Anterior cingulate cortex (tissue), 58 donors: ENCODE measurements around the gene GLP2R.

Experiments used
- DNase-seq, 58 donors: peaks; one replicate each; lab custom pipeline; 2025; lab: John Stamatoyannopoulos, UW

Gene GLP2R

DNA sequence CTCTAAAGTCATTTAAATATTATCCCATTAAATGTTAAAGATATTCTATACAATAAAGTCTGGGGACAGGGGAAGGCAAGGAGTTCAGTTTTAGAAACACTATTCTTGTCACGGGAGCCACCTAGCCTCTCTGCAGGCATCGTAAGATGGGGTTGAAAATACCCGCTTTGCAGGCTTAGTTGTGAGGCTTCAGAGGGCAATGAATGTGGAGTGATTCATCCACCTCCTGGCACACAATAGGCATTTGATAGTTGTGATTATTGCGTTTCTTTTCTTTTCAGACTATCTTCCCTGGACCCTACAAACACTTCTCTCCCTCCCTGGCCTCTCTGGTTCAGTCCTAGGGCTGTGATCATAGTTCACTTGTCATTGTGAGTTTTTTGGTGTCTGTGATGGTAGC lies 19.6 kb downstream of the GLP2R start:
- DNase-seq, result no peak

DNA sequence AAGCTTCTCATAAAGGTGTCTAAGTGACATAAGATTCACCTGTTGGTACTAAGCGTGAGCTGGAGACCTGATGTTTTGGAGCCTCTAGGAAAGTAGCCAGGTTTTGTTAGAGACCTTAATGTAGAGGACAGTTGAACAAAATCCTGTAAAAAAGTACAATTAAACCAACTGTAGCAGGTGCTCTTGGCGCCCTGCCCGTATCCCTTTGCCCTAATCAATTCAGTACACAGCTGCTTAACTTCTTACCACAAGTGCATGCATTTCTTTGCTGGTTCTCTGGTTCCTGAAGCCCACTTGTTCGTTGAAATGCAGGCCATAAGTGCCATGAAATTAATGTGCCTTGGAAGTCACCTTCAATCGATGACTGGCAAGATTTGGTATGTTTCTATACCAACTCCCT lies 24.4 kb downstream of the GLP2R start:
- DNase-seq, result no peak

DNA sequence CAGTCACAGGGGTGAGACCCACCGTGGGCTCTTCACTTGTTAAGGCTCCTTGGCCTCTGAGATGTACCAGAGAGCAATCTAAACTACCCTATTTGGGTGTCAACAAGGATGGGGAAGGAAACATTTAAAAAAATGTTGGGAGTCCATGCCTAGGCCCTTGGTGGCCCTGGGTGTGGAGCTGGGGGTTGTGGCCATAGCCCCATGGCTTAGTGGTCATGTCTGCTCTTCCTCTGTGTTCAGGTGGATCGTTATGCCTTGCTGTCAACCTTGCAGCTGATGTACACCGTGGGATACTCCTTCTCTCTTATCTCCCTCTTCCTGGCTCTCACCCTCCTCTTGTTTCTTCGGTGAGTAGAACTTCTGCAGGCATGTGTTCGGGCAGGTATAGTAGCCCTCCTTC lies 28.5 kb downstream of the GLP2R start:
- DNase-seq, result no peak

DNA sequence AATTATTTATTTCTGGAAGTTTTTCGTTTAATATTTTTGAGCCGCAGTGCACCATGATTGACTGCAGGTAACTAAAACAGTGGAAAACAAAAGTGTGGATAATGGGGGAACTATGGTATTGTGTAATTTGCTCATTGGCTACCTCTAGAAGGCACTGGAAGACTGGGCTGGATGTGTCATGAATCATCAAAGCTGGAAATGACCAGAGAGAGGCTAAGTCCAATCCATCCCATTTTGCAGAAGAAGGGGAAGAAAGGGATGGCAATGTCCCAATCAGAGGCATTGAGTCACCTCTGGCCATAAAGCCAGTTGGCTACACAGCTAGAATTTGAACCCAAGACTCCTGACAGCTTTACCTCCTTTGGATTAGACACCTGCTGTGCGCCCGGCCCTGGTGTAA lies 29.3 kb downstream of the GLP2R start:
- no peak for DNase-seq

DNA sequence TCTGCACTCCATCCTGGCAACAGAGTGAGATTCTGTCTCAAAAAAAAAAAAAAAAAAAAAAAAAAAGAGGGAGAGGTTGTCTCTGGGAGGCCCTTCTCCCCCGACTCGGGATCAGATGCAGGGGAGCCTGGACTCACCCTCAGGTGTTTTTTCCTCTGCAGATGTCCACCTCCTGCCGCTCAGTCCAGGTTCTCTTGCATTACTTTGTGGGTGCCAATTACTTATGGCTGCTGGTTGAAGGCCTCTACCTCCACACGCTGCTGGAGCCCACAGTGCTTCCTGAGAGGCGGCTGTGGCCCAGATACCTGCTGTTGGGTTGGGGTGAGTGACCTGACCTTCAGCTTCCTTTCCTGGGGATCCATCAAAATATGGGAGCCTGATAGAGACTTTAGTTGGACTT lies 34.1 kb downstream of the GLP2R start:
- no peak for DNase-seq

DNA sequence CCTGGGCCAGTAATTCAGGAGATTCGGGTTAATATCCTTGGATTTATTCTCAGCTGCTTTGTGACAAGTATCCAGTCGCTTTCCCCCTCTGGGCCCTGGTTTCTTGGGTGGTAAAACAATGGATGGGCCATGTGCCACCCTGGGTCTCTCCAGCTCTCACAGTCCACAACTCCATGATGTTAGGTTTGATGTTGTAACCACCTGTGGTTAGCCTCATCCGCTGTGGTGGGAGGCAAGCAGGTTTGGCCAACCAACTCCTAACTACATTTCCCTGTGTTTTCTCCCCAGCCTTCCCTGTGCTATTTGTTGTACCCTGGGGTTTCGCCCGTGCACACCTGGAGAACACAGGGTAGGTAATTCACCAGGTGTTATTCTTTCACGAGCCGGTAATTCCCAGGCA lies 35.1 kb downstream of the GLP2R start:
- DNase-seq, result no peak

DNA sequence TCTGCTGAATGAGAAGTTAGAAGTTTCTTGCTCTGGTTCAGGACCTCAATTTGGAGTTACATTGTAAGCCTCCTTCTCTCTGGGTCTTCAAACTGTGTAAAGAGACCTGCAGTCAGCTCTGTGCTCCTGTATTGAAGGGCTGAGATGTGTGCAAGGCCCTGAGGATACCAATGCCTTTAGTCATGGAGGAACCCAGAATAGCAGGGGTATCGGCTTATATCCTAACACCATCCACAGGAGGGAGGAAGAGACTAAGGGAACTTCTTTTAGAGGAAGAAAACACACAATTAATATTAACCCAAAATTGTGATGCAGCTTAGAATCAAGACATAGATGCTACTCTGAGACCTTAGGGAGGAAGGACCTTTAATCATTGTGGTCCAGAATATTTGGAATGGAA lies 36.5 kb downstream of the GLP2R start:
- no peak for DNase-seq

DNA sequence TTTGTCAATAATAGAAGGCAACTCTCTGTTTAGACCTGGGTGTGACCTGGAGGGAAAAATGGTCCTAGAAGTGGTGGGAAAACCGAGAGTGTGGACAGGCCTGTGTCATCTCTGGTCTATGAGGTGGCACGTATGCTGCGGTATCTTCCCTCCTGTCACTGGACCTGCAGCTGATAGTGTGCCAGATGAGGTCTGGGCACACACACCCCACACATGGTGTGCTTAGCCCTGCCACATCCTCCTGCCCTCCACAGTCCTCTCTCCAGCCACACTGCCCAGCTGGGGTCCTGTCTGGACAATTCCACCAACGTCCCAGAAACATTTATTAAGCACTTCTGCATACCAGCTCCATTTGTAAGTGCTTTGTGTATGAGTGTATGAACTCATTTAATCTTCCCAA lies 37.2 kb downstream of the GLP2R start:
- DNase-seq, result no peak

DNA sequence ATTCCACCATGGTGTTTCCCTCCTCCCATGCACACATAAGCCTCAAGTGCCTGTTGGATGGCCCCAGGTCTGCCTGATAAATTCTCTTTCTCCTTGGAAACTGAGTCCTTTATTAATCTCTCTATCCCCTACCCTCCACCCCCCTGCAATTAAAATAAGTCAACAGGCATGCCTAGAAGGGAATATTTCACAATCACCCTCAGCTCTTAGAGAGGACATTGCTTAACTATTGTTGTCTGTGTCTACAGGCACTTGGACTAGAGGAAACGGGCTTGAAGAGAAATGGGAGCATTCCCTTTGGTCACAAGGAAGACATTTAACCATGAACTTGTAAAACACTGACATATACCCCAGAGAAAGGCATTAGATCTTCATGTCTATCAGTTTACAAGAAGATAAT lies 39.9 kb downstream of the GLP2R start:
- no peak for DNase-seq

DNA sequence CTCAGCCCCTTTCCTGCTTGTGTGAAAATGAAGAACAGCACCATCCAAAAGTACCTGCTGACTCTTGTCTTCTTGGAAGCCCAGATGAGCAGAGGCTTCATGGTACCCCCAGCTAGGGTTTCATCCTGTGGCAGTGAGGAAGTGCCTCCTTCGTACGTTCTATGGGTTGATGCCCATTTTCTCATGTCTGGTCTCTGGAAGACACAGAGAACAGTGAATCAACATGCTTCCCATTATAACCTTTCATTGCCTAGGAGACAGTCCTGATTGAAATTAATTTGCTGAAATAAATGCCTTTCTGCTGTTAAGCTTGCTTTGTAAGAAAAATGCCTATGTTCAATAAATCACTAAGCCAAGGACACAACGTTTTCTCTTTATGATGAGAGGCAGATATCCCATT lies 42.8 kb downstream of the GLP2R start:
- no peak for DNase-seq

DNA sequence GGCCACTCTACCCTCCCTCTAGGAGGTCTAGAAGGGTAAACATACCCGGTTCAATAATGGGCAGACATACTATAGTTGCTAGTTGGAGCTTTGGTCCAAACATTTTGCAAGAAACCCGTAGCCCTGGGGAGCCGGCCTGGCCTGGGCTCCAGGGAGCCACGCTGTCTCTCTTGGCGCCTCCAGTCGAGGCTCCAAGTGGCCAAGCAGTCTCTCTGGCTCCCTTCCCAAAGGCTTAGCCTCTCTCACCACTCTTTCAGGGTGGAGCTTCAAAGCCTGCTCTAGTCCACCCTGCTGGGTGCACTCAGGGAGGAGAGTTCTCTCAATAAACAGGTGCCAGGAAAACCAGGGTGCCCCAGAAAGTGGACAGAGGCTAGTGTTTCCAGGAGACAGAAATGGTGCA lies 47.1 kb downstream of the GLP2R start:
- no peak for DNase-seq

DNA sequence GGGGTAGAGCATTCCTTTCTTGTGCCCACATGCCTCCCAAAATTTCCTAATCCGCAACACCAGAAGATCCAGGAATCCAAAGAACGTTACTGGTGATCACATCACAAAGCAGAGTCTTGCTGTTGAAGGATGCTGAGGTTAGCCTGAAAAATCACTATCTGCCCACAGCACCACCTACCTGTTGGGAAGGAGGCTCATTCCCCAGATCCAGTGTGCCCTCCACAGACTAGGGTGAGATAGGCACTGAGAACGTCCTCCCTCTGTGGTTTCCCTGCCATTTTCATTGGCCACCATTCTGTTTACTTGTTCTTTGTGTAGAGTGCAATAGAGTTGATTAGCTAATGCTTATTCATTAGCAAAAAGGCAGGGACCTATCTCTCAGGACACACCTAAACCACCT lies 49.0 kb downstream of the GLP2R start:
- no peak for DNase-seq

DNA sequence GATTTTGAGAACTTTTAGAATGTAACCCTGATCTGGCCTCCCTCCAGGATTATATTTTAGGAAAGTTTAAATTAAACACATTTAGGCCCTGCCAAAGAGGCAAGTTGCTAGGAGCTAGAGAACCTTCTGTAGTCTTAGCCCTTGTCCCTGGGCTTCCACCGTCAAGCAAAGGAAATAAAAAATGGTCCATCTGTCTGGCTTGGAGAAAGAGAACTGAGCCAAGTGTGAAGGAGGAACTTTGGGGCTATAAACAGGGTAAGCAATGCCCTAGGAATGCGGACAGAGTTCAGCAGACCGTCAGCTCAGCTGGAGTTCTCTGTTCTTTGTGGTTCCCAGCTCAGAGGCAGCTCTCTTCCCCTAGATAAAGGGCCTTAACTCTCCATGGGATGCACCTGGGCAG lies 49.7 kb downstream of the GLP2R start:
- DNase-seq, result peak in 5 of 58 donors; percentile 19 to 48 (median 21)

DNA sequence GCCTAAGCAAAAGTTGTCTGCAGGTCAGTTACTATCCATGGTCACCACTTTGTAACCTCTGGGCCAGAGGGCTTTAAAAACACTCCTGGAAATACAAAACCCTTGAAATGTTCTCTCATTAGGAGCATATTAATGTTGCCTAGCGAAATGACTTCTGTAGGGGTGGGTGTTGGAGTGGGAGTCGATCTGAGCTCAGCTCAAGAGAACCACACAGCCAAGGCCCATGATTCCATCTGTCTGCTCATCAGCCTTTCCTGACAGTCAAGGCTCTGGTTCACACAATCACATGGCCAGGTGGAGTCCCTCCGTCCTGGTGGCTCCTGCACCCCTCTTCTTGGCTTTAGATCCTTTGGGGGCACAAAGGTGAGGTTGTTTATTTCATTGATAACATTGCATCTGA lies 52.6 kb downstream of the GLP2R start:
- DNase-seq, result no peak

DNA sequence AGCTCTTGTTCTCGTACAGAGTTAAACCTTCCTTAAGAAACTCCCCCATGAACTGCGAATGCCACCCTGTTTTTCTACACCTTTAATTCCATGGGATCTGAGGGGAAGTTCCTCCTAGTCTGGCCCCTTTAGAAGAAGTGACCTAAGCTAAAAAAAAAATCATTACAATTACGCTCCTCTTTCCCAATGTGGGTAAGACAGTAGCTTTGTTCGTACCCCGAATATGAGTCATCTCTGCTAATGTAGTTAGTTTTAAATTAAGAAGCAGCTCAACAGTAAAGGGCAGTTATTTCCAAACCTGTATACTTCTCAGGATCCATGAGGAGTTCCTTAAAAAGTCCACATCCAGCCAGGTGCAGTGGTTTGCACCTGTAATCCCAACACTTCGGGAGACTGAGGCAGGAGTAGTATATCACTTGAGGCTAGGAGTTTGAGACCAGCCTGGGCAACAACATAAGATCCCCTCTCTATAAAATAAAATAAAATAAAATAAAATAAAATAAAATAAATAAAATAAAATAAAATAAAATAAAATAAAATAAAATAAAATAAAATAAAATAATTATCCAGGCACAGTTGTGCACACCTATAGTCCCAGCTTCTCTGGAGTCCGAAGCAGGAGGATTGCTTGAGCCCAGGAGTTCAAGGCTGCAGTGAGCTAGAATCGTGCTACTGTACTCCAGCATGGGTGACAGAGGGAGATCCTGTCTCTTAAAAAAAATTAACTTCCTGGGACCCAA lies 53.2 kb downstream of the GLP2R start:
- DNase-seq, result no peak

DNA sequence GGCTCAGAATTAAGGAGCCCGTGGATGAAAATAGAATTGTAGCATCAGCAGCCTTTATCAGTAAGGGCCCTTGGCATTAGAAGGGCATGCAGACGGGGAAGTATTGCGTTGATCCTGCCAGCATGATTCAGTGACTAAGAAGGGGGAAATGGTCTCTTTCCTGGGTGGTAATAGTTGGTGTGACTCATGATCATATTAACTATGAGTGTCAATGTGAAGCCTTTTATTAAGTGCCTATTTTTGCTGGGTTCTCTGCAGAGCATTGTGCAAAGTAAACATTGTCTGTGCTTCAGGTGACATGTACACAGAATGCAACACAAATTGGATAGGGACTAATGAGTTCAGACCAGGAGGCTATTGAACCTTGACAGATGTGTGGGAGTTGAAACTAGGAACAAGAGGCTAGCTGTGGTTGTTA lies 54.9 kb downstream of the GLP2R start:
- peak in 1 of 58 donors; percentile 7 for DNase-seq

DNA sequence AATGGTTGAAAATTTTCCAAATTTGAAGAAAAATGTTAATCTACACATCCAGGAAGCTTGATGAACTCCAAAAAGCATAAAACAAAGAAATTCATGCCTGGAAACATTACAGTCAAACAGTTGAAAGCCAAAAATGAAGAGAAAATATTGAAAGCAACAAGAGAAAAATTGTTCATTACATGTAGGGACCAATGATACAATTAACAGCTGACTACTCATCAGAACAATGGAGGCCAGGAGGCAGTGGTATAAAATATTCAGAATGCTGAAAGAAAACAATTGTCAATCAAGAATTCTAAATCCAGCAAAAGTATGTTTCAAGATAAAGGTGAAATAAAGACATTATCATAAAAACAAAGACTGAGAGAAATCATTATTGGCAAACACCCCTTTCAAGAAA lies 57.7 kb downstream of the GLP2R start:
- DNase-seq, result no peak

DNA sequence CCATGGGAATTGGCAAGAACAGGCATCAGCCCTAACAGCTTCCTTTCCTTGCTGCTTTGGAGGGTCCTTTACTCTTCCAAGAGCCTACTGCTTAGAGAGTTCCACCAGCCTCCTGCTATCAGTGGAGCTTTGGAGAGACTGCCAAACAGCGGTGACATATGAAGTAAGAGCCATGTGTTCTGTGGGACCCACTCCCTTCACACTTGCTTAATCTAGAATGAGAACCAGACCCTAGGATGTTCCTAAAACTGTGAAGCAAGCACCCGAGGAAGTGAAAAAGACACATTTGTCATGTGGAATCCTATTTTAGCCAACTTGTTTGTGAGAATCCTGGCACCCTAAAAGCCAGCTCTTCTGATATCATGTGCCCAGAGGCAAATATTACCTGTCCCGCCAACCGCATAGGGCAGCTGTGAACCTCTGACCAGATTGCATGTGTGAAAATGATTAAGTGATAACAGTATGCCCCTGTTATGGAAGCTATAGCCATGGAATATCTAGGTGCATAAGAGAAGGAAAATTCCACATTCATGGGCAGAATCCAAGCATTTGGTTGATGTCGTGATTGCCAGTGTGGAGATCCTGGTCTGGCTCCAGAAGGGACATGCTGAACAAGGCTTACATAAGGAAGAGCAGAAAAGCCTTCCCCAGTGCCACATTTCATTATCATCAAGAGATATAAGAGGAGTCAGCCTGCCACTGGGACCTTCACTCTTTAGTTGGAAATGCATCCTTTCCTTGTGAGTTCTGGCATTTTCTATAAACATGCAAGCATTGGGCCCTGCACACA lies 60.6 kb downstream of the GLP2R start:
- peak in 26 of 58 donors; percentile 15 to 80 (median 36) for DNase-seq

DNA sequence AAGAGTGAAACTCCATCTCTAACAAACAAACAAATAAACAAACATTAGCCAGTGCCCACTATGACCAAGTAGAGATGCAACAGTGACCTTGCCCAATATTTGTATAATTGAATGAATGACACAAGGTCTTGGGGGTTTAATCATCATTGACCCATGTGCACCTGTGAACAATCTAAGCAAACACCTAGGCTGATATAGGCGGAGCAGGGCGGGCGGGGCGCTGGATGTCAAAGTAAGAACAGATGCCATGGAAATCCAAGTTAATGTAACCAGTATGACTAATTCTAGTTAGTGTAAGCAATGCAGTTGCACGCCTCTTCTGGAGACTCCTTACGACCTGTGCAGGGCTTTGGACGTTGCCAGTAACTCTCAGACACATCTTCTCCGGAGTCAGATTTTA lies 61.8 kb downstream of the GLP2R start:
- no peak for DNase-seq

DNA sequence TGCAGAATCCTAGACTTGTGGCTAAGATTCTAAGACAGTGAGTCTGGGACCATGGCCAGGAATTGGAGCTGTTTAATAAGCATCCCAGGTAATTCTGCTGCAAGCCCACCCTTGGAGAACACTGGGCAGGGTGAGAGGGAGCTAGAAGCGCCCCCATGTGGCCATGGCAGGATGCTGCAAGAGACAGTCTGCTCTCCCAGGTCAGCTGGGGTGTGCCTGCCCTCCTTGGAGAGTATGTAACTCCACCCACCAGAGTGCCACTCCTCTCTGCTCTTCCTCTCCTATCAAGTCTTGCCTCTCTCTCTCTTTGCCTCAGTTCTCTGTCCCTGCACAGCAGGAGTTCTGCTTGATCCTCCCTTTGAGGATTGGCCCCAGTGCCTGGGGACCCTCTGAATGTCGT lies 64.4 kb downstream of the GLP2R start:
- DNase-seq, result no peak

DNA sequence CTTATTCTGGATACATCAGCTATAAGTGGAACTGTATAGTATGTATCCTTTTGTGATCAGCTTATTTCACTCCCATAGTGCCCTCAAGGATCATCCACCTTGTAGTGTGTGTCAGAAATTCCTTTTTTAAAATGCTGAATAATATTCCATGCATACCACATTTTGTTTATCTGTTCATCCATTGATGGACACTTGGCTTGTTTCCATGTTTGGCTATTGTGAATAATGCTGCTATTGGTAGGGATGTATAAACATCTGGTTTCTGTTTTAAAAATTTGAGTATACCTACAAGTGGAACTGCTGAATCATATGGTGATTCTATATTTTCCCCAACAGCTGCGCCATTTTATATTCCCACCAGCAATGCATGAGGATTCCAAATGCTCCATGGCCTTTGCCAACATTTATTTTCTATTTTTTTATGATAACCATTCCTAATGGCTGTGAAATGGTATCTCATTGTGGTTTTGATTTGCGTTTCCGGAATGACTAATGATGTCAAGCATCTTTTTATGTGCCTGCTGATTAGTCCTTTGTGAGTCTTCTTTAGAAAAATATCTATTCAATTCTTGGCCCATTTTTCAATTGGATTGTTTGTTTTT lies 67.8 kb downstream of the GLP2R start:
- DNase-seq, result no peak

DNA sequence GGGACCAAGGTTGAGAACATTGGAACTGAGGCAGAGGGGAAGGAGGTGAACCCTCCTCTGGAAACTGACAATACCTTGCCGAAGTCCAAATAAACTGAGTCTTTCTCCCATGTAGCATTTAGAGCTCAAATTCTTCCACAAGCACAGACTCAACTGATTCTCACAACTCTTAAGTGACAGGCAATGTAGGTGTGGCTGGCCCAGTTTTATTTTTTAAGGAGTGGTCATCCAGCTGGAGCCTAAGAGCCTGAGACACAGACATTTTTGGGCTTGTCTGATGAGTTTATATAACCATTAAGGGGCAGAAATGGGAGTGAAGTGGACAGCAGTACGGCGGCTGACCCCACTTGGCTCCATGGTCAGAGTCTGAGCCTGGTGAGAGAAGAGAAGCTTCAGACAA lies 68.5 kb downstream of the GLP2R start:
- DNase-seq, result no peak
